Measurements from ENCODE around the gene FH. TPM values are rescaled to one million over a fixed set of nuclear protein-coding genes. Genes with fewer than 3 reads are reported as not detected.

FH gene
- total RNA-seq, 2 experiments from 2014 or later, result 13.0 to 16.9 TPM

GRCh38 chr1:241485145-241485544, 34.4 kb downstream of the FH start:
- no peaks in the 10 kb centered on the region for H3K4me1 Mint-ChIP-seq (ENCODE audit: low read depth)
- no peaks in the 10 kb centered on the region for H3K27me3 ChIP-seq (ENCODE audit: control insufficient read depth in 1 of 2, insufficient read depth in 2 of 2, low read length in 2 of 2)
- no peak for TF ChIP-seq CTCF (IDR thresholded peaks at IDR 0.05)
- CTCF ChIA-PET, result no interaction called here
- ATAC-seq (ENCODE audit: poor library complexity) (no peak), DNase-seq (no peak)
- H3K4me3 ChIP-seq (ENCODE audit: low read length), result no peak overlapping the region
- no peak overlapping the region for H3K27ac ChIP-seq (ENCODE audit: low read depth in 1 of 2, low read length in 2 of 2)
- intact Hi-C loops (cut with DNase I, micrococcal nuclease), result no loop called here
- peaks cover 8% of the 10 kb centered on the region for H3K27me3 Mint-ChIP-seq
- H3K27ac Mint-ChIP-seq, result no peak overlapping the region
- no peaks in the 10 kb centered on the region for H3K36me3 Mint-ChIP-seq (ENCODE audit: low read depth)
- POLR2A ChIA-PET, result no interaction called here
- no peaks in the 10 kb centered on the region for H3K4me1 ChIP-seq (ENCODE audit: insufficient read depth, low read length)
- H3K9me3 Mint-ChIP-seq, result no peaks in the 10 kb centered on the region
- H3K4me3 Mint-ChIP-seq, result no peak overlapping the region
- H3K9me3 ChIP-seq (ENCODE audit: control insufficient read depth in 1 of 2, insufficient read depth in 1 of 2, low read length in 2 of 2), result no peaks in the 10 kb centered on the region
- no peaks in the 10 kb centered on the region for H3K36me3 ChIP-seq (ENCODE audit: insufficient read depth, low read length)

- no peaks in the 10 kb centered on the region for H3K9me3 ChIP-seq (ENCODE audit: control insufficient read depth in 1 of 2, insufficient read depth in 1 of 2, low read length in 2 of 2)
- Mint-ChIP-seq H3K27me3 (peaks cover 8% of the 10 kb centered on the region), H3K36me3 (ENCODE audit: low read depth) (no peaks in the 10 kb centered on the region), H3K4me3 (no peak overlapping the region), H3K4me1 (ENCODE audit: low read depth) (no peaks in the 10 kb centered on the region), H3K27ac (no peak overlapping the region), H3K9me3 (no peaks in the 10 kb centered on the region)
- ATAC-seq (ENCODE audit: poor library complexity), result no peak
- no peaks in the 10 kb centered on the region for H3K27me3 ChIP-seq (ENCODE audit: control insufficient read depth in 1 of 2, insufficient read depth in 2 of 2, low read length in 2 of 2)
- ChIA-PET CTCF (no interaction called here), POLR2A (no interaction called here)
- no peak overlapping the region for H3K4me3 ChIP-seq (ENCODE audit: low read length)
- no peak for TF ChIP-seq CTCF (IDR thresholded peaks at IDR 0.05)
- no peaks in the 10 kb centered on the region for H3K4me1 ChIP-seq (ENCODE audit: insufficient read depth, low read length)
- intact Hi-C loops (cut with DNase I, micrococcal nuclease), result no loop called here
- no peak overlapping the region for H3K27ac ChIP-seq (ENCODE audit: low read depth in 1 of 2, low read length in 2 of 2)
- H3K36me3 ChIP-seq (ENCODE audit: insufficient read depth, low read length), result no peaks in the 10 kb centered on the region
- no peak for DNase-seq
Observed at GRCh38 chr1:241482761-241483250, 36.7 kb downstream of the FH start.

GRCh38 chr1:241479294-241479693, 40.3 kb downstream of the FH start:
- Histone ChIP-seq H3K27me3 (ENCODE audit: control insufficient read depth in 1 of 2, insufficient read depth in 2 of 2, low read length in 2 of 2) (peaks cover 5 to 7% of the 10 kb centered on the region in 2 experiments), H3K4me1 (ENCODE audit: insufficient read depth, low read length) (no peaks in the 10 kb centered on the region), H3K9me3 (ENCODE audit: control insufficient read depth in 1 of 2, insufficient read depth in 1 of 2, low read length in 2 of 2) (no peaks in the 10 kb centered on the region), H3K27ac (ENCODE audit: low read depth in 1 of 2, low read length in 2 of 2) (no peak overlapping the region), H3K36me3 (ENCODE audit: insufficient read depth, low read length) (no peaks in the 10 kb centered on the region), H3K4me3 (ENCODE audit: low read length) (no peak overlapping the region)
- no peak for TF ChIP-seq CTCF (IDR thresholded peaks at IDR 0.05)
- ChIA-PET POLR2A (no interaction called here), CTCF (no interaction called here)
- no peak for DNase-seq
- Mint-ChIP-seq H3K36me3 (ENCODE audit: low read depth) (no peaks in the 10 kb centered on the region), H3K4me3 (no peak overlapping the region), H3K27ac (no peak overlapping the region), H3K27me3 (peaks cover 8% of the 10 kb centered on the region), H3K4me1 (ENCODE audit: low read depth) (no peaks in the 10 kb centered on the region), H3K9me3 (no peaks in the 10 kb centered on the region)
- intact Hi-C loops (cut with DNase I, micrococcal nuclease), result no loop called here
- ATAC-seq (ENCODE audit: poor library complexity), result no peak

Data from CD4-positive, alpha-beta T cell (primary cell).